NOMO-1 (cell line): ENCODE results near the gene SLC39A10.
"Not testable (repeated sequence)": the region's sequence is repeated elsewhere in the genome, so short reads cannot be mapped to it uniquely, and the experiment has no call there.

Experiments
- DNase-seq, 2 experiments: peaks; one replicate each; lab custom pipeline; 2025; ENCODE audit not compliant: unreplicated experiment in 2 of 2; lab: John Stamatoyannopoulos, UW

Gene SLC39A10

DNA sequence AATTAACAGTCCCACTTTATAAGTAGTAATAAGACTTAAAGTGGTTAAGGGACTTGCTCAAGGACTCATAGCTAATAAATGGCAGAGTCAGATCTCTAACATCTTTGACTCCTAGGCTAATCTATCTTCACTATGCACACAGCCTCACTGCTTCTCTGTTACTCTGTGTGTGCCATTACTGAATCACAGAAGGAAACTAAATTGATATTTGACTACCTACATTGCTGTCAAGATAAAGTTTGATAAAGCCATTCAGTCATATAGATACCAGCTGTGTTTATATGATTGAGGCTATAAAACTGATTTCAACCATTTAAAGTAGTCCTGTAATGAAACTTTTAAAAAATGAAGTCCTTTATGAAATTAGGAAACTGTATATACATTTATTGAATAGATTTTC, 10.9 kb downstream of the SLC39A10 start:
- DNase-seq, result no peak

GRCh38 chr2:195670191-195670590, 13.2 kb downstream of the SLC39A10 start:
- DNase-seq, result no peak

DNA sequence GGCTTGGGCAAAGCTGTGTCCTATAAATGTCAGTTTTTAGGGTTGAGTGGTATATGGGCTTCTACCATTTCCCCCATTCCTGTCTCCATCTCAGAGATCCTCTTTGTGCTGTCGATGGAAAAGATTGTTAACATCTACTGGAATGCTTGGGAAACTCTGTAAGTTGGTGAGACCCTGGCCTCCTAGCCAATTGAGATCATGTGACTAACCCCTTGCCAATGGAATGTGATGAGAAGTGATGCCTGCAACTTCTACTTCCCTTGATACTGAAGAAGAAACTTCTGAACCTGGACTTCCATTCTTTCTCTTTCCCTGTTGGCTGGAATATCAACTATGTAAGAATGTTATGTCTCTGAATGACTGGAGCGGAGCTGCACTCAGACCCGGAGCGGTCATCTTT, 14.5 kb downstream of the SLC39A10 start:
- DNase-seq, result no peak

- DNase-seq, result no peak
Measured at GRCh38 chr2:195672674-195673073, 15.6 kb downstream of the SLC39A10 start.

DNA sequence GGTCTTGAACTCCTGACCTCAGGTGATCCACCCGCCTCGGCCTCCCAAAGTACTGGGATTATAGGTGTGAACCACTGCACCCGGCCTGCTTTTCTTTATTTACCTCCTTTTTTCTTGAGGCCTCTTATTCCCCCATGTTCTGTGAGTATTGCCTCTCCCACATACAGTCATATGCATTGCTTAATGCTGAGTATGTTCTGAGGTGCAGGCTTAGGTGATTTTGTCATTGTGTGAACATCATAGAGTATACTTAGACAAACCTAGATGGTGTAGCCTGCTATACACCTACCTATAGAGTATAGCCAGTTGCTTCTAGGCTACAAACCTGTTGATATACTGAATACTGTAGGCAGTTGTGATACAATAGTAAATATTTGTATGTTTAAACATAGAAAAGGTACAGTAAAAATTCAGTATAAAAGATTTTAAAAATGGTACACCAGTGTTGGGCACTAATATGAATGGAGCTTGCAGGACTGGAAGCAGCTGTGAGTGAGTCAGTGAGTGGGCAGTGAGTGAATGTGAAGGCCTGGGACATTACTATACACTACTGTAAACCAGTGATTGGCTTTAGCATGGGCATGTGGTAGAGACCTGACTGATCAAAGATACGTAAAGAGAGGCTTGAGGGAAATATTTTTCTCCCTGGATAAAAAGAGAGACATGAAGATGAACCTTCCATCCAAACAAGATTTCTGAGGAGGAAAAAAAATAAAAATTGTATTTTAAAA, 17.6 kb downstream of the SLC39A10 start:
- DNase-seq, result no peak

GRCh38 chr2:195675783-195676427, 18.9 kb downstream of the SLC39A10 start:
- no peak for DNase-seq

DNA sequence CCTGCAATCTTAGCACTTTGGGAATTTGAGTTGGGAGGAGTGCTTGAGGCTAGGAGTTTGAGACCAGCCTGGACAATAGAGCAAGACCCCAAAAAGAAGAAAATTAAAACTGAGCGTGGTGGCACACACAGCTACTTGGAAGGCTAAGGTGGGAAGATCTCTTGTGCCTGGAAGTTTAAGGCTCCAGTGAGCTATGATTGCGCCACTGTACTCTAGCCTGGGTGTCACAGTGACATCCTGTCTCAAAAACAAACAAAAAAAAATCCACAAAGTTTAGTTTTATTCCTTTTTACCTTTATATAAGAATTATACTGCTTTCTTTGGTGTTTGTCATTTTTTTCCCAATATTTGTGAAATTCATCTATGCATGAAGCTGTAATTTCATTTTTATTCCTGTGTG, 20.3 kb downstream of the SLC39A10 start:
- DNase-seq, result no peak

DNA sequence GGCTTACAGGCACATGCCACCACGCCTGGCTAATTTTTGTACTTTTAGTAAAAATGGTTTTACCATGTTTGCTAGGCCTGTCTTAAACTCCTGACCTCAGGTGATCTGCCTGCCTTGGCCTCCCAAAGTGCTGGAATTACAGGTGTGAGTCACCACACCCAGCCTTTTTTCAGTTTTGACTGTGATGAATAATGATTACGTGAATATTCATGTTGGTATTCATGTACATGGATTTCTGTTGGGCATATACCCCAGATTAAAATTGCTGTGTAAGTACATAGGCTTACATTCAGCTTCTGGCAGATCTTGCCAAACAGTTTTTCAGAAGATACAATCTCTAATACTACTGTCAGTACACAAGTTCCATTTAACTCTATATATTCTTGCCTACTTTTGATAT, 20.9 kb downstream of the SLC39A10 start:
- DNase-seq, result no peak

DNA sequence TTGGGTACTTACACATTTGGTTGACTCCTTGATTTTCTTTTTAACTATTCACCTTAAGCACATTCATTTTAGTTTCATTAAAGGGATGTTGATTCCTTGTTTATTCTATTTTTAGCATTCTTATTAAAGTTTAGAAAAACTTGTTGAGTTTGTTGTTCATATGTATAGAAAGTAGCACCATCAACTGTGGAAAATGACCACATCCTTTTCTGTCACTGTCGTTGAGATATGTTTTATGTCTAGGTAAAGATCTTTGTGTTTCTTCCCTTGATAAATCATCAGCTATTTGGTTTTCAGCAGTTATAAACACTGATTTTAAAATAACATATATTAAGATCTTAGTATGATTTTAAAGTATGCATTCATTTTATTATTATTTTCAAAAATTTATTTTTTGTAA, 25.1 kb downstream of the SLC39A10 start:
- DNase-seq, result no peak

- DNase-seq, result no peak
Measured at GRCh38 chr2:195683174-195683573, 26.1 kb downstream of the SLC39A10 start.

- no peak for DNase-seq
Measured at GRCh38 chr2:195686564-195686963, 29.5 kb downstream of the SLC39A10 start.

- no peak for DNase-seq
Measured at GRCh38 chr2:195687320-195688086, 30.5 kb downstream of the SLC39A10 start.

DNA sequence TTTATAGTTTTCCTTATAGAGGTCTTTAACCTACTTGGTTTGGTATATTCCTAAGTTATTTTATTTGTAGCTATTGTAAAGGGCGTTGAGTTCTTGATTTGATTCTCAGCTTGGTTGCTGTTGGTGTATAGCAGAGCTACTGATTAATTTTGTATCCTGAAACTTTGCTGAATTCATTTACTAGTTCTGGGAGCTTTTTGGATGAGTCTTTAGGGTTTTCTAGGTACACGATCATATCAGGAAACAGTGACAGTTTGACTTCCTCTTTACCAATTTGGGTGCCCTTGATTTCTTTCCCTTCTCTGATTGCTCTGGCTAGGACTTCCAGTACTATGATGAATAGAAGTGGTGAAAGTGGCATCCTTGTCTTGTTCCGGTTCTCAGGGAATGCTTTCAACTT, 35.5 kb downstream of the SLC39A10 start:
- DNase-seq, result not testable (repeated sequence)

DNA sequence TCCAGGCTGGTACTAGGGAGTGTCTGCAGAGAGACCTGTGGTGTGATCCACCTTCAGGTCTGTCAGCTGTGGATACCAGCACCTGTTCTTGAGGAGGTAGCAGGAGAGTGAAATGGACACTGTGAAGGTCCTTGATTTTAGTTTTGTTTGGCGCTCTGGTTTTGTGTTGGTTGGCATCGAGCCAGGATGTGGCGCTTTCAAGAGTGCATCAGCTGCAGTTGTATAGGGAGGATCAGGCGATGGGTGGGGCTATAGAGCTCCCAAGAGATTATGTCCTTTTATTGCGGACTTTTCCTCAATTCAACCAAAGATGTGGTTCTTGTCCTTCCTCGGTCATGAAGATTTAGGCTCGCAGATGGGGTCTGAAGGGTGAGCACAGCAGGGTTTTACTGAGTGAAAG, 37.5 kb downstream of the SLC39A10 start:
- DNase-seq, result no peak

DNA sequence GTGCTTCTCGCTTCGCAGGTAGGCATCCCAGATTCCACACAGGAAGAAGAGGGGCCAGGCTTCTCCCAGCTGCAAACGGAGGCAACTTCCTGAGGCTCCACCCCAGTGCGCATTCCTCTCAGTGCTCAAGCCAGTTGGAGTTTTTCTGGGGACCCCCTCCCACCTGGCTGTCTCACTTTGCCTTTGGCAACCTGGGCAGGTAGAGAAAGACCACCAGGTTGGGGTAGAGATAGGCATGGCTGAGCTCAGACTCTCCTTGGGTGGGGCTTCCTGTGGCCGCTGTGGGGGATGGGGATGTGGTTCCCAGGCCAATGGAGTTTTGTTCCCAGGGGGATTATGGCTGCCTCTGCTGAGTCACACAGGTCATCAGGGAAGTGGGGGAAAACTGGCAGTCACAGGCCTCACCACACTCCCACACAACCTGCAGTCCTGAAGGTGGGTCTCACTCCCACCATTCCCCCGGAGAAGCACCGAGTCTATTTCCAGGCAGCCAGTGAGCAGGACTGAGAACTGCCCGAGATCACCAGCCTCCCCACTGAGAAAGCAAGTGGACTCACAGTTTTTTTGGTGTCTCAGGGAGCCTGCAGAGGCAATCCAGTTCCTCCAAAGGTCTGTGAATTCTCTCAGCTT, 38.1 kb downstream of the SLC39A10 start:
- no peak for DNase-seq

DNA sequence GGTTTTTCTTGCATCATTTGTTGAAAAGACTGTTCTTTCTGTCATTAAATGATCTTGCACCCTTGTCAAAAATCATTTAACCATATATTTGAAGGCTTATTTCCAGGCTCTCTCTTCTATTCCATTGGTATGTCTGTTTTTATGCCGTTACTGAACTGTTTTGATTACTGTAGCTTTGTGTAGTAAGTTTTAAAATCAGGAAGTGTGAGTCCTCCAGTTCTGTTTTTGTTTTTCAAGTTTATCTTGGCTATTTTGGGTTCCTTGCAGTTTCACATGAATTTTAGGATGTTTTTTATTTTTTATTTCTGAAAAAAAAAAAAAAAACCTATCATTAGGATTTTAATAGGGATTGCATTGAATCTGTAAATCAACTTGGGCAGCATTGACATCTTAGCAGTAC, 39.0 kb downstream of the SLC39A10 start:
- DNase-seq, result no peak

GRCh38 chr2:195697681-195698220, 40.7 kb downstream of the SLC39A10 start:
- DNase-seq, result no peak

- DNase-seq, result no peak
Measured at GRCh38 chr2:195700480-195700879, 43.5 kb downstream of the SLC39A10 start.

DNA sequence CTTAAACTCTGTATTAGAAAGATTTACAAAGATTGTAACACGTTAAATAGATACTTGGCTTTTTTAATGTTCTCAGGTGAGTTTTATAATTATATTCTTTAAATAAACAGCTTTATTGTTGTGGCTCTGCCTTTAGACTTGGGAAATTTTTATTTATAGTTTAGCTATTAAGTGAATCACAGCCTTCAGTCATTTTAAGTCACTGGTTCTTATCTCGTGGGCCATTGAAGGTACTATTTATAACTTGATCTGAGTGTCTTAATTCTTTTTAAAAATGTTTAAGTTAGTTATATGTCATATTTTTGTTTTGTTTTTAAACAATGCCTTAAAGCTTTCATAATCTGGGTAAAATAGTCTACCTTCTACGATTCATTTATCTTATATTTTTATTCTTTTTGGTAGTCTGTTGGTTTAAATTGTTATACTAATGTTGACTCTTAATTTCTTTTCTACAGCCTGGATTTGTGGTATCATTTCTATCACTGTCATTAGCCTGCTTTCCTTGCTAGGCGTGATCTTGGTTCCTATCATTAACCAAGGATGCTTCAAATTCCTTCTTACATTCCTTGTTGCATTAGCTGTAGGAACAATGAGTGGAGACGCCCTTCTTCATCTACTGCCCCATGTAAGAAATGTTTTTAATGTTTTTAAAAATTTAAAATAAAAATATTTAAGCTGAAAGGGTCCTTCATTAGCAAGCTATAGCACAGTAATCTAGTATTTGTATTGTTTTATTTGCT, 49.3 kb downstream of the SLC39A10 start:
- DNase-seq, result no peak
